Measurements from ENCODE around the gene CAD.

The CAD gene

GRCh38 chr2:27199241-27199640, 17.9 kb upstream of the CAD start:
- no peak for DNase-seq

GRCh38 chr2:27201675-27202074, 15.5 kb upstream of the CAD start:
- no peak for DNase-seq

GRCh38 chr2:27202854-27203253, 14.3 kb upstream of the CAD start:
- DNase-seq = peak; percentile 77

GRCh38 chr2:27203741-27204140, 13.4 kb upstream of the CAD start:
- no peak for DNase-seq

- DNase-seq = no peak
Measured at GRCh38 chr2:27204566-27204965, 12.6 kb upstream of the CAD start.

GRCh38 chr2:27205206-27205605, 12.0 kb upstream of the CAD start:
- no peak for DNase-seq

- no peak for DNase-seq
Measured at GRCh38 chr2:27206346-27206745, 10.8 kb upstream of the CAD start.

GRCh38 chr2:27208486-27209050, 8.6 kb upstream of the CAD start:
- no peak for DNase-seq

- DNase-seq = no peak
Measured at GRCh38 chr2:27209621-27210401, 7.4 kb upstream of the CAD start.

GRCh38 chr2:27211241-27211942, 5.8 kb upstream of the CAD start:
- DNase-seq = no peak

GRCh38 chr2:27211943-27212625, 5.1 kb upstream of the CAD start, which contains the start of the genes ATRAID and SLC5A6:
ATRAID (plus strand) TSS chr2:27212041; CDS start chr2:27212369, 328 bp downstream.
SLC5A6 (minus strand) TSS chr2:27212268; CDS start chr2:27207650, 4,618 bp downstream.
- DNase-seq = peak; percentile 94

GRCh38 chr2:27212626-27213471, 4.3 kb upstream of the CAD start:
- DNase-seq = peak; percentile 61

GRCh38 chr2:27214941-27215340, 2.2 kb upstream of the CAD start:
- no peak for DNase-seq

- DNase-seq = no peak
Measured at GRCh38 chr2:27216416-27217137, 592 bp upstream of the CAD start.

GRCh38 chr2:27218614-27219013, 1.4 kb downstream of the CAD start:
- DNase-seq = no peak

- peak; percentile 13 for DNase-seq
Measured at GRCh38 chr2:27219091-27219490, 1.9 kb downstream of the CAD start.

GRCh38 chr2:27220091-27220490, 2.9 kb downstream of the CAD start:
- DNase-seq = no peak

- DNase-seq = no peak
Measured at GRCh38 chr2:27221166-27221565, 4.0 kb downstream of the CAD start.

GRCh38 chr2:27222407-27222806, 5.2 kb downstream of the CAD start:
- DNase-seq = no peak

GRCh38 chr2:27223416-27223815, 6.2 kb downstream of the CAD start:
- no peak for DNase-seq

- DNase-seq = no peak
Measured at GRCh38 chr2:27225526-27225925, 8.4 kb downstream of the CAD start.

- no peak for DNase-seq
Measured at GRCh38 chr2:27227501-27227900, 10.3 kb downstream of the CAD start.
